Measurements from ENCODE around the gene ZFYVE21.
"Not testable (repeated sequence)": the region's sequence is repeated elsewhere in the genome, so short reads cannot be mapped to it uniquely, and the experiment has no call there.

ZFYVE21 gene

DNA sequence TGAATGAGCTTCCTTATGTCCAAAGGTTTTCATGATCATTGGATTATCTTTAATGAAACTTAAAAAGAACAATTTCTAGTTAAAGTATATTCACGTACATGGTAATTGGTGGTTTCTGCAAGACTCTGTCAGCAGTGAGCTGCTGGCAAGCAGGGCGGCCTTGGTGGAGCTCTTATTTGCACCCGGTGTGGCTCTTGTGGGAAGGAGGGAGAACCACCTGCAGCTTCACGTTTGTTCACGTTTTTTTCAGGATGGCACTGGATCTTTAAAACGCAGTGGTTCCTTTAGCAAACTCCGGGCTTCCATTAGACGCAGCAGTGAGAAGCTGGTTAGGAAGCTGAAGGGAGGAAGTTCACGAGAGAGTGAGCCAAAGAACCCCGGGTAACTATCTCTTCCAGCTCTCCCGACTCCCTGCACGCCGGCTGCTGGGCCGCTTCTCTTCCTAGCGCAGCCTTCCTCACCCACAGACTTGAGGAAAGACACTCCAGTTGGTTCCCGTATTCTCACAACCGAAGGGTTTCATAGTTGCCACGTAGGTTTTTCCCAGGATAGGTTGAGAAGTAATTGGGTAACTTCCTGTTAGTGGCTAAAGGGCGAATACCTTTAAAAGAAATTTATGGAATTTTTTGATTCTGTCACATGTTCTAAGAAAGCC, 28.7 kb upstream of the ZFYVE21 start:
- no peaks in the 10 kb centered on the region for H3K27me3 Mint-ChIP-seq
- H3K9me3 Mint-ChIP-seq = no peaks in the 10 kb centered on the region
- no peak overlapping the region for H3K4me3 Mint-ChIP-seq
- H3K27ac Mint-ChIP-seq = no peak overlapping the region
- peaks cover 5% of the 10 kb centered on the region for H3K4me1 Mint-ChIP-seq (ENCODE audit: low read depth)
- peaks cover 52% of the 10 kb centered on the region for H3K36me3 Mint-ChIP-seq (ENCODE audit: low read depth)

- H3K4me3 Mint-ChIP-seq = no peak overlapping the region
- H3K9me3 Mint-ChIP-seq = no peaks in the 10 kb centered on the region
- peaks cover 5% of the 10 kb centered on the region for H3K4me1 Mint-ChIP-seq (ENCODE audit: low read depth)
- no peaks in the 10 kb centered on the region for H3K27me3 Mint-ChIP-seq
- H3K27ac Mint-ChIP-seq = no peak overlapping the region
- peaks cover 52% of the 10 kb centered on the region for H3K36me3 Mint-ChIP-seq (ENCODE audit: low read depth)
Measured at GRCh38 chr14:103687712-103688111, 27.9 kb upstream of the ZFYVE21 start.

DNA sequence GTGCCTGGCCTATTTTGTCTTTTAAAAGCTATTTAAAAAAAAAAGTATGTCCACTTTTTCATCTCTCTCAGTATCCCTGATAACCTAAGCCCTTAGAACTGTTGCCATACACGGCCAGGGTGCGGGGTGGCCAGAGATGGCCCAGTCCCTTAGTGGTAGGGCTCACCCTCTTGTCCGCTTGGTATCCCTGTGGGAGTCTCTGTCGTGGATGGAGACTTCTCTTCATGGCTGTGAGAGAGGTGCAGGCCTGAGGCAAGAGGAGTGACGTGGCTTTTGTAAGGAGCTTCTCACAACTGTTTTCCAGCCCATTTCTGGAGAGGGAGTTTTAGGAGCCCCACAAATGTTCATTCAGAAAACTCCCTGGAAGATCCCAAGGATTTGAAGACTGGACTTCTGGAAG, 27.2 kb upstream of the ZFYVE21 start:
- no peak overlapping the region for H3K4me3 Mint-ChIP-seq
- H3K27ac Mint-ChIP-seq = no peak overlapping the region
- H3K4me1 Mint-ChIP-seq (ENCODE audit: low read depth) = peaks cover 5% of the 10 kb centered on the region
- peaks cover 45% of the 10 kb centered on the region for H3K36me3 Mint-ChIP-seq (ENCODE audit: low read depth)
- no peaks in the 10 kb centered on the region for H3K9me3 Mint-ChIP-seq
- H3K27me3 Mint-ChIP-seq = no peaks in the 10 kb centered on the region

GRCh38 chr14:103688906-103689902, 26.4 kb upstream of the ZFYVE21 start:
- no peaks in the 10 kb centered on the region for H3K27me3 Mint-ChIP-seq
- peaks cover 40% of the 10 kb centered on the region for H3K36me3 Mint-ChIP-seq (ENCODE audit: low read depth)

GRCh38 chr14:103690332-103690731, 25.3 kb upstream of the ZFYVE21 start:
- H3K4me3 Mint-ChIP-seq = no peak overlapping the region
- no peaks in the 10 kb centered on the region for H3K9me3 Mint-ChIP-seq
- peaks cover 31% of the 10 kb centered on the region for H3K36me3 Mint-ChIP-seq (ENCODE audit: low read depth)
- H3K4me1 Mint-ChIP-seq (ENCODE audit: low read depth) = peaks cover 5% of the 10 kb centered on the region
- no peaks in the 10 kb centered on the region for H3K27me3 Mint-ChIP-seq
- no peak overlapping the region for H3K27ac Mint-ChIP-seq

More at GRCh38 chr14:103688906-103689902, 26.4 kb upstream of the ZFYVE21 start:
- Mint-ChIP-seq H3K4me3 (no peak overlapping the region), H3K27ac (peak overlapping the region; percentile 11), H3K4me1 (ENCODE audit: low read depth) (peaks cover 5% of the 10 kb centered on the region), H3K9me3 (no peaks in the 10 kb centered on the region)

GRCh38 chr14:103691655-103692054, 24.0 kb upstream of the ZFYVE21 start:
- not testable (repeated sequence) for H3K27ac Mint-ChIP-seq, H3K4me3 Mint-ChIP-seq, H3K27me3 Mint-ChIP-seq

GRCh38 chr14:103692159-103692558, 23.5 kb upstream of the ZFYVE21 start:
- Mint-ChIP-seq H3K4me1 (ENCODE audit: low read depth) (peaks cover 10% of the 10 kb centered on the region), H3K36me3 (ENCODE audit: low read depth) (peaks cover 20% of the 10 kb centered on the region), H3K9me3 (no peaks in the 10 kb centered on the region), H3K27me3 (no peaks in the 10 kb centered on the region), H3K4me3 (no peak overlapping the region), H3K27ac (no peak overlapping the region)

More at GRCh38 chr14:103691655-103692054, 24.0 kb upstream of the ZFYVE21 start:
- not testable (repeated sequence) for H3K4me1 Mint-ChIP-seq (ENCODE audit: low read depth); H3K9me3 Mint-ChIP-seq
- H3K36me3 Mint-ChIP-seq (ENCODE audit: low read depth) = peaks cover 25% of the 10 kb centered on the region

DNA sequence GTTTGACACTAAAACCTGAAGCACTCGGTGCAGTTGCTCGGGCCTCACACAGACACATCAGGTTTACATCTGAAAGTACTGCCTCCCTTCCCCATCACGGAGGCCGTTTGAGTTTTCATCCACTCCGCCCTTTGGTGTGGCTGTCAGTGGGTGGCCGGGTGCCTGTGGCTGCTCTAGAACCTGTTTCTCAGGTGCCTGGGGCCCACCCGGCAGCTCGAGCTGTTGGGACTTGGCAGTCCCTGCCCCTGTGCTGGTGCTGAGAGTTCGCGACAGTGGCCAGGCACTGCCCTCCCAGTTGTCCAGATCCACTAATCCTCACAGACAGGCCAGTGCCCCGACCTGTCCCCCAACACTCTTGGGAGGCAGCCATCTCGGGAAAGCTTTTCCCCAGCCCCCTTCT, 22.7 kb upstream of the ZFYVE21 start:
- no peak overlapping the region for H3K4me3 Mint-ChIP-seq
- peaks cover 20% of the 10 kb centered on the region for H3K36me3 Mint-ChIP-seq (ENCODE audit: low read depth)
- no peaks in the 10 kb centered on the region for H3K27me3 Mint-ChIP-seq
- H3K27ac Mint-ChIP-seq = no peak overlapping the region
- H3K4me1 Mint-ChIP-seq (ENCODE audit: low read depth) = peaks cover 10% of the 10 kb centered on the region
- no peaks in the 10 kb centered on the region for H3K9me3 Mint-ChIP-seq

DNA sequence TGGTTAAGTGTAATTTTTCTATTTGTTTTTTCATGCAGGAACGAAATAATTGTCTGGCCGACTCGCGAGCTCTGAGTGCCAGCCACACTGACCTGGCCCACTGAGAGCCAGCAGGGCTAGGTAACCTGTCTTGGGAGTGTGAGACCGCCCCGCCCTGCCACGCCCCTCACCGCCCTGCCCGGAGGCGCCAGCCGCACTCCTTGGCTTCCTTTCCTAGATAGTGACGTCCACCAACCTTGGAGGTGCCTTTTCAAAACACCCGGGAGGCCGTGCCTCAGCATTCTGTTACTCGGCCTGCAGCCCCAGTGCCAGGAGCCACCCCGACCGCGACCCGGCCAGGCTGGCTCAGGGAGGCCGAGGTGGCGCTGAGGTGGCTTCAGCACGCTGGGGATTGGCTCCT, 22.1 kb upstream of the ZFYVE21 start:
- H3K4me3 Mint-ChIP-seq = no peak overlapping the region
- H3K9me3 Mint-ChIP-seq = no peaks in the 10 kb centered on the region
- no peaks in the 10 kb centered on the region for H3K27me3 Mint-ChIP-seq
- peaks cover 18% of the 10 kb centered on the region for H3K36me3 Mint-ChIP-seq (ENCODE audit: low read depth)
- no peak overlapping the region for H3K27ac Mint-ChIP-seq
- peaks cover 10% of the 10 kb centered on the region for H3K4me1 Mint-ChIP-seq (ENCODE audit: low read depth)

GRCh38 chr14:103694572-103695026, 21.0 kb upstream of the ZFYVE21 start:
- H3K27me3 Mint-ChIP-seq = no peaks in the 10 kb centered on the region
- no peaks in the 10 kb centered on the region for H3K9me3 Mint-ChIP-seq
- H3K4me3 Mint-ChIP-seq = no peak overlapping the region
- peaks cover 5% of the 10 kb centered on the region for H3K4me1 Mint-ChIP-seq (ENCODE audit: low read depth)
- no peak overlapping the region for H3K27ac Mint-ChIP-seq
- peaks cover 7% of the 10 kb centered on the region for H3K36me3 Mint-ChIP-seq (ENCODE audit: low read depth)

DNA sequence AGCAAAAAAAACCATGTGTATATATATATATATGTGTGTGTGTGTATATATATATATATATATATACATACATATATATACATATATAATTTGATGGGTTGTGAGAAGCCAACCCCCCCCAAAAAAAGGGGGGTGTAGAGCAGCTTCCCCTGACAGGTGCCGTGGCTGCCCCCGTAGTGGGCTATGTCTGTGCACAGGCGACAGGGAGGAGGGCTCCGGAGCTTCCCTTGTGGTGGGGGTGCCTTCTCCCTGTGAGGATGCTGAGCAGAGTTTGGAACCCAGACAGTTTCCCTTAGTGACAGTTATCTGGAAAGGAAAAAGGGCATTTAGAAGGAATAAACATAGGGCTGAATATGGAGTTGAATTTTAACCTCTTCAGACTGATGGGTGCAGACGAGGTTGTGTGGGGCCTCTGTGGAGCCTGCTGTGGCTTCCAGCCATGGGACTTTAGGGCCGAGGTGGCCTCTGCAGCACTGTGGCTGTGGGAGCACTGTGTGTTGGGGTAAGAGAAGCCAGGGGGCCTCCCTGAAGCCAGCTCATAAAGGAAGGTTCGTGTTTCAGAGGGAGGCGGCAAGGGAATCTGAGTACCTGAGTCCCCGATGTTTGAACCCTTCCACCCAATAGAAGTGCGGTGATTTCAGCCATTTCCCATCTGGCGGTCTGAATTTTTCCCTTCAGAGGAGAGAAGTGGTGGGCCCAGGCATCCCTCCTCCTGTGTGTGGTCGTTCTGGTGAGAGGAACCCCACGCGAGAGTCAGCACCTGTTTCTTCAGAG, 20.1 kb upstream of the ZFYVE21 start:
- H3K27me3 Mint-ChIP-seq = no peaks in the 10 kb centered on the region
- H3K9me3 Mint-ChIP-seq = no peaks in the 10 kb centered on the region
- H3K4me1 Mint-ChIP-seq (ENCODE audit: low read depth) = peaks cover 5% of the 10 kb centered on the region
- H3K4me3 Mint-ChIP-seq = no peak overlapping the region
- H3K36me3 Mint-ChIP-seq (ENCODE audit: low read depth) = peaks cover 6% of the 10 kb centered on the region
- no peak overlapping the region for H3K27ac Mint-ChIP-seq

DNA sequence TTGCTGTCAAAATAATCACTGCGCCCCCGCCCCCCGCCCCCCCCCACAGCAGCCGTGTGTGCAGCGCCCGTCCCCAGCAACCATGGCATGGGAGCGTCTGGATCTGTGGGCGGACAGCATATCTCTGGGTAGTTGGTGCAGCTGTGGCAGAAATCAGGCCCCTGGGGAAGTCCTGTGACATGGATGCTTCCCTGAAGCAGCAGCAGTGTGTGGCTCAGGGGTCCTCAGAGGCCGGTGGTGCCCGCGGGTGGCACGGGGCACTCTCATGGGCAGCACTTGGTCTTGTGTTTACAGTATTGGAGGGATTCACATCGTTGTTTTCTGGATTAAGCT, 19.6 kb upstream of the ZFYVE21 start:
- no peaks in the 10 kb centered on the region for H3K27me3 Mint-ChIP-seq
- no peak overlapping the region for H3K27ac Mint-ChIP-seq
- H3K36me3 Mint-ChIP-seq (ENCODE audit: low read depth) = peaks cover 6% of the 10 kb centered on the region
- H3K4me3 Mint-ChIP-seq = no peak overlapping the region
- H3K4me1 Mint-ChIP-seq (ENCODE audit: low read depth) = peaks cover 5% of the 10 kb centered on the region
- H3K9me3 Mint-ChIP-seq = no peaks in the 10 kb centered on the region

- Mint-ChIP-seq H3K27ac (peak overlapping the region; percentile 36), H3K9me3 (no peaks in the 10 kb centered on the region), H3K36me3 (ENCODE audit: low read depth) (peaks cover 6% of the 10 kb centered on the region), H3K4me1 (ENCODE audit: low read depth) (peaks cover 5% of the 10 kb centered on the region), H3K4me3 (no peak overlapping the region), H3K27me3 (no peaks in the 10 kb centered on the region)
Measured at GRCh38 chr14:103696466-103697071, 19.0 kb upstream of the ZFYVE21 start.

DNA sequence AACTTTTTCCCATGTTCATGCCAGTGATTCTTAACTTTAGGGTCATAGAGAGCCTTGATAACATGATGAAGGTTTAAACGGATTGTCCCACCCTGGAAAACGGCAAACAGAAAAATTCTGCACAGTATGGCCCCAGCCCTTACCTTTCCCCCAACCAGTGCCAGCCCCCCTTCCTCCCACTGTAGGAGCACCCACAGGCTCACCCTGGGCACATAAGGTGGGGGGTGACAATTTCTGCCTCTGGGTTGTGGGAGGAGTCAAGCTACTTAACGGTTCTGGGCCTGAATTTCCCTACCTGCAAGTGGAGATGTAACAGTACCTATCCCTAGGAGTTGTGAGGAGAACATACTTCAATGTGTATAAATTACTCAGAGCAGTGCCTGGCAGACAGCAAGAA, 18.4 kb upstream of the ZFYVE21 start:
- peaks cover 10% of the 10 kb centered on the region for H3K36me3 Mint-ChIP-seq (ENCODE audit: low read depth)
- H3K9me3 Mint-ChIP-seq = no peaks in the 10 kb centered on the region
- no peak overlapping the region for H3K4me3 Mint-ChIP-seq
- no peaks in the 10 kb centered on the region for H3K27me3 Mint-ChIP-seq
- peaks cover 5% of the 10 kb centered on the region for H3K4me1 Mint-ChIP-seq (ENCODE audit: low read depth)
- peak overlapping the region; percentile 36 for H3K27ac Mint-ChIP-seq
